Endothelial cell of coronary artery (primary cell): ENCODE data around the gene TOGARAM1. TPM values are rescaled to one million over a fixed set of nuclear protein-coding genes. Genes with fewer than 3 reads are reported as not detected.

ENCODE experiments used
- total RNA-seq: library from RNA; depleted of rRNA; stranded (reverse); fragments of >200 nt; gene quantifications from 2 replicates; pipeline ENCODE4 v1.2.3, GENCODE V29; 2014

The TOGARAM1 gene
- 12.1 and 15.7 TPM in 2 replicates for total RNA-seq

DNA sequence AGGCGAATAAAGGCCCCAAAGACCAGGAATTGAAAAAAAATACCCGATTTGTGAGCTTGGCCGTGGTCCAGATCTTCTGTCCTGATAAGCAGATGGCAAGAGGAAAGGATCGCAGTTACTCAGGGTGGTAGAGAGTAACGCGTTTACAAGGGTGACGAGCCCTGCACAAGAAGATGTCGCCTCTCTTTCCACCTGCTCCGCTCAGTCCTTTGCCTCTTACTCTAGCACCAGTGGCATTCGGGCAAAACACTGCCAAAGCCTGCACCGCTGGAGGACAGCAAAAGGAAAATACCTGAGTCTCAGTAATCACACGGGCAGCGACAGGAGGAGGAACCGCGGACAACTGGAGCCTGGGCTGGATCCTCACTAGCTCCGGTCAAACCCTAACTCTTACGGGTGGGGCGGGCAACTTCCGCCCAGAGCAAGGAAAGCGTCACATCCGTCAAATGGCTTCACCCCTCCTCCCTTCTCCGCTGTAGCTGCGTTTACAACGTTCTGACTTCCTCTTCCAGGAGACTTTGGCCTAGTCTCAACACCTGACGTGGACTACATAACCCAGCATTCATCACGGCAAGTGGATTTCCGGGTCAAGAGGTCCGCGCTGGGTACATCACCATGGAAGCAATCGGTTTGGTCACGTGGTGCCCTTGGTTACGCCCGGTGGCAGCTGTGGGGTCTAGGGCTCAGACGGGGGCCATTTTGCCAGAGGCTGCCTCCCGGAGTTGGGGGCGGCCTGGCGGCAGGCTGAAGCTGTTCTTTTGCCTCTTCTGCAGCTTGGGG, at the start of gene TOGARAM1, which contains the start of gene KLHL28:
Gene TOGARAM1 (plus strand): TSS at position 637 of the 780 bp plus-strand sequence. CDS start 232 bp downstream, outside the sequence.
Gene KLHL28 (minus strand): TSS at position 394 of the 780 bp plus-strand sequence. CDS start 16,019 bp downstream, outside the sequence.

DNA sequence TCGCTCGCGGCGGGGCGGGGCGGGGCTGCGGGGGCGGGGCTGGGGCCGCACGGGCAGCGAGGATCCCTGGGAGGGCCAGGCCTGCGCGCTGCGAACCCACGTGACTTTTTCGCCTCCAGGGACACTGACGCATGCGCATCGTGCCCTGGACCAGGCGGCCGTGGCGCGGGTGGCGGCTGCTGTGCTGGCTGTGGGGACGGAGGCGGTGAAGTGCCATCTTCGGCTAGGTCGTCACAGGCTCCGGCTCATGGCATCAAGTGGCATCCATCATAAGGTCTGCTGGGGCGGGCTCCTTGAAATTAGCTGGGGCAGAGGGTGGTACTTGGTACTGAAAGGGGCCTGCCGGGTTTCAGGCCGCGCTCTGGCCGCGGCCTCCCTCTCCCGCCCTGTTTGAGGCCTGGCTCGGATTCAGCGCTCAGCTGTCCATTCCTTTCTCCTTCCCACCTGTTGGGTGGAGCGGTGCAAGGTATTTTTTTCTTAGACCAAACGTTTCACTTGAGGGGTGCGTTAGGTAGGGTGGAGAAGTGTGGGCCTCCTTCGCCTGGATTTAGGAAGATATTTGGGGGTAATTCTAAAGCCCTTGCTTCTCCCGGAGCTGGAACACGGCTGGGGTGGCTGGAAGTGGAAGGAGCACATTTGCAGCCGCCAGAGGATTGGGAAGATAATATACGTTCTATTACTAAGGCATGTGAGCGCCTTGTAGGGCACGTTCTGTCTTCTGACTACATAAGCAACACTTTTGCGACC, 122.2 kb downstream of the TOGARAM1 start, which contains the start of gene PRPF39:
Gene PRPF39 (plus strand): TSS at position 141 of the 747 bp plus-strand sequence. CDS start 11,124 bp downstream, outside the sequence.

Other genes starting within 250 kb of the TOGARAM1 start
- gene KLHL28, start 243 bp upstream of the TOGARAM1 start, total RNA-seq: 6.4 and 9.2 TPM in 2 replicates
- gene PRPF39, start 121.9 kb downstream of the TOGARAM1 start, total RNA-seq: 19.5 and 30.4 TPM in 2 replicates
- 26.0 and 31.9 TPM in 2 replicates for gene FKBP3, start 172.3 kb downstream of the TOGARAM1 start, total RNA-seq
- 8.9 and 11.3 TPM in 2 replicates for gene FANCM, start 173.7 kb downstream of the TOGARAM1 start, total RNA-seq